Common myeloid progenitor, CD34-positive (primary cell): ENCODE data around the gene MLLT10.

Source experiments
- CTCF ChIA-PET: fragments of 350-600 bp; sonication (Branson Sonifier 250); formaldehyde crosslinking; loops from one replicate; lab custom pipeline; 2021; ENCODE audit warnings: antibody characterized with exemption; lab: Charles Lee
- POLR2A ChIA-PET: fragments of 350-600 bp; sonication (Branson Sonifier 250); formaldehyde crosslinking; loops from one replicate; lab custom pipeline; 2021; ENCODE audit warnings: antibody characterized with exemption; lab: Charles Lee
- DNase-seq, 3 donors: peaks; one replicate each; pipeline versions ENCODE4 v3.0.0 to v3.0.0-alpha.2; 2013
- H3K27ac ChIP-seq, 2 experiments: 1 replicate in 1 of 2; 2 replicates in 1 of 2; pipeline ENCODE4 v1.7.0; 2013; ENCODE audit warnings: inconsistent platforms in 2 of 2, low read length in 2 of 2, mild to moderate bottlenecking in 2 of 2, low read depth in 1 of 2, moderate library complexity in 1 of 2; ENCODE audit not compliant: severe bottlenecking in 2 of 2, insufficient read depth in 1 of 2, poor library complexity in 1 of 2
- H3K27me3 ChIP-seq, 5 experiments: replicated peaks in 2 of 5; 1 replicate in 3 of 5; 2 replicates in 2 of 5; pipeline versions ENCODE4 v1.6.1 to v1.7.0; 2013; ENCODE audit warnings: low read length in 4 of 5, mild to moderate bottlenecking in 2 of 5, moderate library complexity in 2 of 5, inconsistent platforms in 1 of 5; ENCODE audit not compliant: insufficient read depth in 5 of 5, control insufficient read depth in 4 of 5
- H3K36me3 ChIP-seq, 4 experiments: 1 replicate in 2 of 4; 2 replicates in 2 of 4; pipeline versions ENCODE4 v1.6.1 to v1.7.0; 2013; ENCODE audit warnings: low read length in 3 of 4, control low read depth in 1 of 4, mild to moderate bottlenecking in 1 of 4; ENCODE audit not compliant: control insufficient read depth in 4 of 4, insufficient read depth in 4 of 4
- H3K4me1 ChIP-seq, 4 experiments: 1 replicate in 3 of 4; 2 replicates in 1 of 4; pipeline versions ENCODE4 v1.6.1 to v1.7.1; 2013; ENCODE audit warnings: low read length in 3 of 4, mild to moderate bottlenecking in 3 of 4, control low read depth in 1 of 4, inconsistent platforms in 1 of 4, moderate library complexity in 1 of 4; ENCODE audit not compliant: control insufficient read depth in 4 of 4, insufficient read depth in 4 of 4; ENCODE audit errors: control extremely low read depth in 1 of 4
- H3K4me3 ChIP-seq, 7 experiments: 1 replicate in 4 of 7; 2 replicates in 3 of 7; pipeline versions ENCODE4 v1.5.1 to v1.7.0; 2013; ENCODE audit warnings: mild to moderate bottlenecking in 7 of 7, low read length in 6 of 7, moderate library complexity in 6 of 7, inconsistent platforms in 2 of 7, low read depth in 2 of 7, control low read depth in 1 of 7; ENCODE audit not compliant: insufficient read depth in 4 of 7, control insufficient read depth in 1 of 7; ENCODE audit errors: extremely low read depth in 1 of 7
- H3K9me3 ChIP-seq, 5 experiments: 1 replicate in 4 of 5; 2 replicates in 1 of 5; pipeline versions ENCODE4 v1.6.1 to v1.7.1; 2013; ENCODE audit warnings: low read length in 4 of 5, mild to moderate bottlenecking in 2 of 5, inconsistent platforms in 1 of 5, low read depth in 1 of 5, moderate library complexity in 1 of 5; ENCODE audit not compliant: control insufficient read depth in 4 of 5, insufficient read depth in 2 of 5; ENCODE audit errors: control extremely low read depth in 1 of 5
- WGBS: methylation state at CpG from one replicate; pipeline ENCODE4 v1.1.5; 2013; ENCODE audit not compliant: insufficient coverage; 5-methylcytosine and 5-hydroxymethylcytosine counted together

Gene MLLT10

GRCh38 chr10:21700474-21700873 is 166.4 kb downstream of the MLLT10 start:
- Histone ChIP-seq H3K27ac (no peak overlapping the region), H3K27me3 (no peaks in the 10 kb centered on the region), H3K4me1 (peaks cover 0 to 13% (median 4%) of the 10 kb centered on the region in 4 experiments), H3K36me3 (peaks cover 12 to 31% (median 14%) of the 10 kb centered on the region in 4 experiments), H3K4me3 (no peak overlapping the region), H3K9me3 (peaks cover 0 to 24% (median 10%) of the 10 kb centered on the region in 5 experiments)
- POLR2A ChIA-PET: no interaction called here
- peak in 2 of 3 donors; percentile 20 to 27 for DNase-seq
- CTCF ChIA-PET: interaction anchor here (0.5 kb wide), 1 partner anchor 45 kb away, joined by 3 read pairs; no protein-coding TSS in a partner anchor
- WGBS: no CpG with 5 or more reads among the region's 2 CpGs

DNA sequence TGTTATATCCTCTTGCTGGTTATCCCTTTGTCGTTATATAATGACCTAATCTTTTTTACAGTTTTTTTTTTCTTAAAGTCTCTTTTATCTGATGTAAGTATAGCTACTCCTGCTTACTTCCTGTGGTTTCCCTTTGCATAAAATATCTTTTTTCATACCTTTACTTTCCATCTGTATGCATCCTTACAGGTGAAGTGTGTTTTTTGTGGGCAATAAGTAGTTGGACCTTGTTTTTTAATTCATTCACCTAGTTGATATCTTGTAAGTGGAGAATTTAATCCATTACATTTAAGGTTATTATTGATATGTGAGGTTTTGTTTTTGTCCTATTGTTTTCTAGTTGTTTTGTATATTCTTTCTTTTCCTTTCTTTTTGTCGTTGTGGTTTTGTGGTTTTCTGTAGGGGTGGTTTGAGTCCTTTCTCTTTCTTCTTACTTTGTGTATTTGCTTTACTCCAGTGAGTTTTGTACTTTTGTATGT is 168.6 kb downstream of the MLLT10 start:
- ChIA-PET POLR2A (no interaction called here), CTCF (no interaction called here)
- peak; percentile 21 to 75 (median 64) for DNase-seq
- Histone ChIP-seq H3K36me3 (peaks cover 13 to 33% (median 15%) of the 10 kb centered on the region in 4 experiments), H3K27me3 (no peaks in the 10 kb centered on the region), H3K4me1 (peaks cover 0 to 13% (median 4%) of the 10 kb centered on the region in 4 experiments), H3K27ac (no peak overlapping the region), H3K4me3 (peak overlapping the region in 1 of 7 experiments; percentile 10), H3K9me3 (peaks cover 0 to 24% (median 10%) of the 10 kb centered on the region in 5 experiments)
- WGBS: no CpG with 5 or more reads among the region's 2 CpGs

DNA sequence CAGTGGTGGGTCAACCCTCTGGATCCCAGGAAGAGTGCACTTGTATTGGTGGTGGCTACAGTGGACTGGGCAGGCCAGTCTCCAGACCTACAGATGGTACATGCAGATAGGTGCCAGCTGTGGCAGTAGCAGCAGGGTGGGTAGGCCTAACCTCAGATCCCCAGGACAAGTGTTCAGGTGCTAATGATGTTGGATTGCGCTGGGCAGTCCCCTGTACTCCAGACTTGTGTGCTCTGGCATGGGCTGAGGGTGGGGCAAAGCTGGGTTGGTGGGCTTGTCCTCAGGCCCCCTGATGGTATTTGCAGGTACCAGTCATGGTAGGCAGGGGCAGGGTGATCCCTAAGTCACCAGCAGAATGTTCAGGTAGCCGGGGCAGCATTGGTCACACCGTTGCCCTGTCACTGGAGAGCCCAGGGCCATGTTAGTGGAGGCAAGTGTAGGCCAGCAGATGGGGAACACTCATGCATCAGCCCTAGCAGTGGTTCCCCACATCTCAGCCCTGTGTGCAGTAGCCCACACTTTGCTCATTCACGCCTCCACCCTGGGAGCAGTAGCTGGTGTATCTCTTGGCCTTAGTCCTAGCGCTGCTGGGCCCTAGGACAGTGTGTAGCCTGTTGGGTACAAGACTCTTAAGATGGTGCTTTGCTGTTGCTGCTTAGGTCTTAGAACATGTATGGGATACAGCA is 171.3 kb downstream of the MLLT10 start:
- DNase-seq: no peak
- Histone ChIP-seq H3K4me1 (peaks cover 0 to 13% (median 4%) of the 10 kb centered on the region in 4 experiments), H3K9me3 (peaks cover 0 to 10% (median 5%) of the 10 kb centered on the region in 5 experiments), H3K36me3 (peaks cover 8 to 22% (median 15%) of the 10 kb centered on the region in 4 experiments), H3K27ac (no peak overlapping the region), H3K4me3 (no peak overlapping the region), H3K27me3 (no peaks in the 10 kb centered on the region)
- ChIA-PET CTCF (interaction anchor here (1.5 kb wide), 1 partner anchor 10 kb away, joined by 3 read pairs; no protein-coding TSS in a partner anchor), POLR2A (no interaction called here)
- 100% methylated on average over 4 of the region's 5 CpGs for WGBS

DNA sequence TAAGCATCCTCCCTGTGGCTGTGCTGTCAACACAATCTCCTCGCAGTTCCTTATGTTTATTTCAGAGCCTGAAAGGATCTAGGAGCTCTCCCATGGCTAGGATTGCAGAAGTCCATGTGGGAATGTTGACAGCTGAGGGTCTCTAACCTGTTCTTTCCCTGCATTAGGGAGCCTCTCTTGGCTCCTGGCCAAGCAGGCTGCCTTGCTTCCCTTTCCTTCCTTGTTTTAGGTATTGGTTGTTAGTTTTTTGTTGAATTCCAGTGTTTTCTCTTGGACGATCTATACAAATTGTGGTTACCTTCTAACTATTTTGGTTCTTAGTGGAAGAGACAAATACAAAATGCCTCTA is 171.8 kb downstream of the MLLT10 start:
- no peak overlapping the region for H3K4me3 ChIP-seq
- H3K4me1 ChIP-seq: peaks cover 0 to 13% (median 4%) of the 10 kb centered on the region in 4 experiments
- H3K36me3 ChIP-seq: peaks cover 7 to 19% (median 15%) of the 10 kb centered on the region in 4 experiments
- ChIA-PET CTCF (interaction anchor here (1.5 kb wide), 1 partner anchor 10 kb away, joined by 3 read pairs; no protein-coding TSS in a partner anchor), POLR2A (interaction anchor here (0.6 kb wide), 1 partner anchor 156 kb away, joined by 7 read pairs; no protein-coding TSS in a partner anchor)
- H3K27me3 ChIP-seq: no peaks in the 10 kb centered on the region
- no peak overlapping the region for H3K27ac ChIP-seq
- 100% methylated on average over 1 of the region's 2 CpGs for WGBS
- no peak for DNase-seq
- peaks cover 0 to 5% (median 2%) of the 10 kb centered on the region in 5 experiments for H3K9me3 ChIP-seq

GRCh38 chr10:21707498-21707897 is 173.5 kb downstream of the MLLT10 start:
- Histone ChIP-seq H3K9me3 (no peaks in the 10 kb centered on the region), H3K27ac (no peak overlapping the region), H3K4me1 (peaks cover 0 to 8% (median 3%) of the 10 kb centered on the region in 4 experiments), H3K27me3 (no peaks in the 10 kb centered on the region), H3K36me3 (peaks cover 8 to 25% (median 14%) of the 10 kb centered on the region in 4 experiments), H3K4me3 (no peak overlapping the region)
- WGBS: 100% methylated on average over 2 of the region's 3 CpGs
- DNase-seq: no peak
- CTCF ChIA-PET: interaction anchor here (1.2 kb wide), 1 partner anchor 22 kb away, joined by 3 read pairs; no protein-coding TSS in a partner anchor
- POLR2A ChIA-PET: no interaction called here

- no peaks in the 10 kb centered on the region for H3K4me1 ChIP-seq
These were observed 178.9 kb downstream of the MLLT10 start for GRCh38 chr10:21712975-21713374.

More at GRCh38 chr10:21712975-21713374, 178.9 kb downstream of the MLLT10 start:
- Histone ChIP-seq H3K4me3 (no peak overlapping the region), H3K27me3 (no peaks in the 10 kb centered on the region), H3K36me3 (peaks cover 0 to 38% (median 22%) of the 10 kb centered on the region in 4 experiments), H3K27ac (no peak overlapping the region), H3K9me3 (no peaks in the 10 kb centered on the region)
- DNase-seq: no peak
- 100% methylated on average over 4 of the region's 4 CpGs for WGBS
- CTCF ChIA-PET: interaction anchor here (0.6 to 1.2 kb wide), 3 partner anchors 11 to 21 kb away, joined by 3 to 5 read pairs (median 4); no protein-coding TSS in a partner anchor
- POLR2A ChIA-PET: no interaction called here
